Fibroblast of peridontal ligament (primary cell): ENCODE data around the gene PHACTR1.
"Not testable (repeated sequence)": the region's sequence is repeated elsewhere in the genome, so short reads cannot be mapped to it uniquely, and the experiment has no call there.

Experiments
- DNase-seq: peaks from one replicate; pipeline ENCODE4 v3.0.0-alpha.2; 2010; ENCODE audit errors: extremely low read depth

PHACTR1 gene

GRCh38 chr6:13238017-13238416, 521.5 kb downstream of the PHACTR1 start:
- DNase-seq, result no peak

GRCh38 chr6:13238640-13239216, 522.2 kb downstream of the PHACTR1 start:
- no peak for DNase-seq

GRCh38 chr6:13239530-13240455, 523.2 kb downstream of the PHACTR1 start:
- no peak for DNase-seq

GRCh38 chr6:13241364-13241763, 524.8 kb downstream of the PHACTR1 start:
- no peak for DNase-seq

- DNase-seq, result no peak
Measured at GRCh38 chr6:13242178-13242577, 525.6 kb downstream of the PHACTR1 start.

GRCh38 chr6:13242590-13242989, 526.0 kb downstream of the PHACTR1 start:
- no peak for DNase-seq

- DNase-seq, result no peak
Measured at GRCh38 chr6:13243033-13243432, 526.5 kb downstream of the PHACTR1 start.

GRCh38 chr6:13243745-13244144, 527.2 kb downstream of the PHACTR1 start:
- DNase-seq, result not testable (repeated sequence)

GRCh38 chr6:13247627-13248026, 531.1 kb downstream of the PHACTR1 start:
- no peak for DNase-seq

GRCh38 chr6:13248053-13248452, 531.5 kb downstream of the PHACTR1 start:
- peak; percentile 19 for DNase-seq

- no peak for DNase-seq
Measured at GRCh38 chr6:13248584-13248985, 532.0 kb downstream of the PHACTR1 start.

GRCh38 chr6:13248994-13249393, 532.4 kb downstream of the PHACTR1 start:
- no peak for DNase-seq

GRCh38 chr6:13249817-13250216, 533.2 kb downstream of the PHACTR1 start:
- no peak for DNase-seq

GRCh38 chr6:13250703-13251102, 534.1 kb downstream of the PHACTR1 start:
- DNase-seq, result no peak

- no peak for DNase-seq
Measured at GRCh38 chr6:13251242-13251641, 534.7 kb downstream of the PHACTR1 start.

GRCh38 chr6:13252790-13253189, 536.2 kb downstream of the PHACTR1 start:
- no peak for DNase-seq

GRCh38 chr6:13253272-13253671, 536.7 kb downstream of the PHACTR1 start:
- no peak for DNase-seq

GRCh38 chr6:13256266-13257001, 539.9 kb downstream of the PHACTR1 start:
- DNase-seq, result peak; percentile 4

- no peak for DNase-seq
Measured at GRCh38 chr6:13259393-13259792, 542.8 kb downstream of the PHACTR1 start.

GRCh38 chr6:13260101-13260598, 543.6 kb downstream of the PHACTR1 start:
- DNase-seq, result no peak

- no peak for DNase-seq
Measured at GRCh38 chr6:13260831-13261230, 544.3 kb downstream of the PHACTR1 start.

- DNase-seq, result no peak
Measured at GRCh38 chr6:13261464-13261994, 545.0 kb downstream of the PHACTR1 start.
